Measurements from ENCODE around the gene PDIA5. TPM values are rescaled to one million over a fixed set of nuclear protein-coding genes. Genes with fewer than 3 reads are reported as not detected.

Gene PDIA5
- total RNA-seq, 2 experiments from 2014 or later = 8.1 to 11.7 TPM

DNA sequence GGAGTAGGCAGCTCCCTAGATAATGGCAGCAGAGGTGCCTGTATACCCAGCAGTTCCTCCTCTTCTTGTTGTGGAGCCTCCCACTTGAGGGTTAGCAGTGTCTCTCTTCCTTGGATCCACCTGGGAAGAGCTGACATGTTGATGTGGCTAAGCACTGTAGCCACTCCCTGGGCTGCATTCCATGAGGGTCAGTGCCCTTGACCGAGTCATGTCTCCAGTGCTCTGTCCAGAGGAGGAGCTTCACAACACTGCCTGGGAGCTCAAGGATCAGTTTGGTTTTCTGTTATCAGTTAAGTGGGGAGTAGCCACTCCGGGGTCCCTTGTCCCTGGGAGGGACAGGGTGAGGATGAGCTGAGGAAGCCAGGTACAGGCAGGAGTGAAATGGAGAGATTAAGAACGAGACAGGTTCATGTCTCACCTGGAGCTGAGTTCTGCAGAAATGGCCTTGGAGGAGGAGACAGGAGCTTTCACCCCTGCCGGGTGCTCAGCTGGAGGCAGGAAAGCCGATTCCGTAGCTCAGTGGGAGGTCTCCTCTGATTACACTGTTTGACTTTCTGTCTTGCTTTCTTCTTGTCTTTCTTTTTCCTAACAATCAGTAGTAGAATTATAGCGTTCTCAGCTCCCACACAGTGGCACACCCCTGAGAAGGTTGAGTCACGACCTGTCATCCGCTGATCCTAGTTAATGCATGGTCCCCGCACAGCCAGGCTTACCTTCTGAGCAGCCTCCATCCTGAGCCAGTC lies 77.0 kb downstream of the PDIA5 start:
- POLR2A ChIA-PET = interaction anchor here (0.9 kb wide), 1 partner anchor 48 kb away, joined by 3 read pairs; no protein-coding TSS in a partner anchor
- BruUV-seq (replicated peaks) = no TSS peak
- no peak overlapping the region for H3K4me2 ChIP-seq (ENCODE audit: low read length)

DNA sequence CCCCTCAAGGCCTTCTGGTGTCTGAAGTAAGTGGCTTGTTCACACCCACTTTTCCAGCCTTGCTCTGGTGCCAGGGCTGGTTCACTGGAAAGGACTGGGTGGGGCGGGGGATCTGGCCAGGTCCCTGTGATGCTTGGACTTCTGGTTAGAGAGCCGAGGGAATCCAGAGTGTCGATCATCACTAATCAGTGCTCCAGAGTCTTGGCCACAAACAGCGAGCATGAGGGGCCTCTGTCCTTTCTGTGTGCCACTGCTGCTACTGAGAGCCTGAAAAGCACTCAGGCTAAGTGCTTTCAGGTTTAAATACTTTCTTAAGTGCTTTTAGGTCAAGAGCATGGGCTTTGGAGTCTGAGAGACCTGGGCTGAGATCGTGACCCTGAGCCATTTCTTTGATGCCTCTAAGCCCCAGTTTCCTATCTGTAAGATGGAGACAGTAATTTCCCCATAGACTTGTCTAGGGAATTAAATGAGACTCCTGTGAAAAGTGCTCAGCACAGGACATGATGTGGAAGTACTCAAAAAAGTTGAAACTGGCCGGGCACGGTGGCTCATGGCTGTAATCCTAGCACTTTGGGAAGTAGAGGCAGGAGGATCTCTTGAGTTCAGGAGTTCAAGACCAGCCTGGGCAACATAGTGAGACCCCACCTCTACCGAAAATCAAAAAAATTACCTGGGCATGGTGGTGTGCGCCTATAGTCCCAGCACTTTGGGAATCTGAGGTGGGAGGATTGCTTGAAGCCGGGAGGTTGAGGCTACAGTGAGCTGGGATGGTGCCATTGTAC lies 81.1 kb downstream of the PDIA5 start:
- no TSS peak for BruUV-seq (replicated peaks)
- Histone ChIP-seq H3K79me2 (ENCODE audit: insufficient read depth, low read depth, low read length) (no peaks in the 10 kb centered on the region), H3K9me2 (ENCODE audit: insufficient read depth, low read length) (no peaks in the 10 kb centered on the region), H3K4me1 (ENCODE audit: insufficient read depth, low read length, poor library complexity, severe bottlenecking) (peaks cover 9% of the 10 kb centered on the region), H4K20me1 (ENCODE audit: insufficient read depth, low read length) (no peaks in the 10 kb centered on the region), H3K4me3 (ENCODE audit: low read depth, low read length, poor library complexity, severe bottlenecking) (no peak overlapping the region), H3K27ac (ENCODE audit: low read depth, low read length, poor library complexity, severe bottlenecking) (no peak overlapping the region), H3K4me2 (ENCODE audit: low read length) (no peak overlapping the region), H3K9me3 (ENCODE audit: low read length) (no peaks in the 10 kb centered on the region), H2AFZ (ENCODE audit: low read length) (no peak overlapping the region), H3K36me3 (ENCODE audit: insufficient read depth, low read length) (peaks cover 16% of the 10 kb centered on the region)
- DNase-seq (ENCODE audit: low spot score) = no peak
- CTCF ChIA-PET (ENCODE audit: unreplicated experiment) = no interaction called here
- POLR2A ChIA-PET = no interaction called here
- no peak for TF ChIP-seq EZH2phosphoT487 (IDR thresholded peaks at IDR 0.05; ENCODE audit: borderline replicate concordance, low read depth, low read length)
- TF ChIP-seq, protein P1, sequence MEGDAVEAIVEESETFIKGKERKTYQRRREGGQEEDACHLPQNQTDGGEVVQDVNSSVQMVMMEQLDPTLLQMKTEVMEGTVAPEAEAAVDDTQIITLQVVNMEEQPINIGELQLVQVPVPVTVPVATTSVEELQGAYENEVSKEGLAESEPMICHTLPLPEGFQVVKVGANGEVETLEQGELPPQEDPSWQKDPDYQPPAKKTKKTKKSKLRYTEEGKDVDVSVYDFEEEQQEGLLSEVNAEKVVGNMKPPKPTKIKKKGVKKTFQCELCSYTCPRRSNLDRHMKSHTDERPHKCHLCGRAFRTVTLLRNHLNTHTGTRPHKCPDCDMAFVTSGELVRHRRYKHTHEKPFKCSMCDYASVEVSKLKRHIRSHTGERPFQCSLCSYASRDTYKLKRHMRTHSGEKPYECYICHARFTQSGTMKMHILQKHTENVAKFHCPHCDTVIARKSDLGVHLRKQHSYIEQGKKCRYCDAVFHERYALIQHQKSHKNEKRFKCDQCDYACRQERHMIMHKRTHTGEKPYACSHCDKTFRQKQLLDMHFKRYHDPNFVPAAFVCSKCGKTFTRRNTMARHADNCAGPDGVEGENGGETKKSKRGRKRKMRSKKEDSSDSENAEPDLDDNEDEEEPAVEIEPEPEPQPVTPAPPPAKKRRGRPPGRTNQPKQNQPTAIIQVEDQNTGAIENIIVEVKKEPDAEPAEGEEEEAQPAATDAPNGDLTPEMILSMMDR (conservative IDR thresholded peaks at IDR 0.05; ENCODE audit: low read length) = no peak
- intact Hi-C loops (cut with micrococcal nuclease; ENCODE audit: unreplicated experiment) = no loop called here

More for the DNA sequence above, 77.0 kb downstream of the PDIA5 start:
- TF ChIP-seq, protein P1 (conservative IDR thresholded peaks at IDR 0.05; ENCODE audit: low read length) = no peak
- no peak for TF ChIP-seq EZH2phosphoT487 (IDR thresholded peaks at IDR 0.05; ENCODE audit: borderline replicate concordance, low read depth, low read length)
- Histone ChIP-seq H3K27ac (ENCODE audit: low read depth, low read length, poor library complexity, severe bottlenecking) (no peak overlapping the region), H3K9me2 (ENCODE audit: insufficient read depth, low read length) (no peaks in the 10 kb centered on the region), H3K36me3 (ENCODE audit: insufficient read depth, low read length) (no peaks in the 10 kb centered on the region), H3K9me3 (ENCODE audit: low read length) (no peaks in the 10 kb centered on the region), H4K20me1 (ENCODE audit: insufficient read depth, low read length) (no peaks in the 10 kb centered on the region), H3K4me3 (ENCODE audit: low read depth, low read length, poor library complexity, severe bottlenecking) (no peak overlapping the region), H3K79me2 (ENCODE audit: insufficient read depth, low read depth, low read length) (no peaks in the 10 kb centered on the region), H2AFZ (ENCODE audit: low read length) (no peak overlapping the region), H3K4me1 (ENCODE audit: insufficient read depth, low read length, poor library complexity, severe bottlenecking) (no peaks in the 10 kb centered on the region)
- no peak for DNase-seq (ENCODE audit: low spot score)
- CTCF ChIA-PET (ENCODE audit: unreplicated experiment) = no interaction called here
- intact Hi-C loops (cut with micrococcal nuclease; ENCODE audit: unreplicated experiment) = no loop called here

DNA sequence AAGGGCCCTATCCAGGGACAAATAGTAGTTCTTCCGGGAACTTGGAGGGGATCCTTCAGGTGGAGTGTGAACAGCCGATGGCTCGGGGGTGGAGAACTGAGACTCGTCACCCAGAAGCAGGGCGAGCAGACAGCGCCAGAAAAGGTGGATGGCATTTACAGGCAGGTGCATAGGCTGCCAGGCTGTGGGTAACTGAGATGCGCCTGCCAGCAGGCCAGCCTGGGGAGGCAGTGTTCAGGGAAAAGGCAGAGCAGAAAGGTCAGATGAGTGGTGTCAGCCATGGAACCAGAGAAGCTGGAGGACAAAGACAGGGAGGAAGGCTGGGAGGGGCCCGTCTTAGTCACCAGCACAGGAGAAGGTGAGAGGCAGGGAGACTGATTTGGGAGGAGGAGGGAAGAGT lies 81.9 kb downstream of the PDIA5 start:
- Histone ChIP-seq H3K79me2 (ENCODE audit: insufficient read depth, low read depth, low read length) (no peaks in the 10 kb centered on the region), H3K27ac (ENCODE audit: low read depth, low read length, poor library complexity, severe bottlenecking) (no peak overlapping the region), H2AFZ (ENCODE audit: low read length) (no peak overlapping the region), H3K4me2 (ENCODE audit: low read length) (no peak overlapping the region), H4K20me1 (ENCODE audit: insufficient read depth, low read length) (no peaks in the 10 kb centered on the region), H3K4me3 (ENCODE audit: low read depth, low read length, poor library complexity, severe bottlenecking) (no peak overlapping the region), H3K4me1 (ENCODE audit: insufficient read depth, low read length, poor library complexity, severe bottlenecking) (peaks cover 17% of the 10 kb centered on the region), H3K9me2 (ENCODE audit: insufficient read depth, low read length) (no peaks in the 10 kb centered on the region), H3K36me3 (ENCODE audit: insufficient read depth, low read length) (peaks cover 16% of the 10 kb centered on the region), H3K9me3 (ENCODE audit: low read length) (no peaks in the 10 kb centered on the region)
- intact Hi-C loops (cut with micrococcal nuclease; ENCODE audit: unreplicated experiment) = no loop called here
- TF ChIP-seq, protein P1 (conservative IDR thresholded peaks at IDR 0.05; ENCODE audit: low read length) = no peak
- no peak for TF ChIP-seq EZH2phosphoT487 (IDR thresholded peaks at IDR 0.05; ENCODE audit: borderline replicate concordance, low read depth, low read length)
- ChIA-PET CTCF (ENCODE audit: unreplicated experiment) (no interaction called here), POLR2A (no interaction called here)
- no peak for DNase-seq (ENCODE audit: low spot score)
- BruUV-seq (replicated peaks) = no TSS peak
